ENCODE data around the gene HIPK3. TPM values are rescaled to one million over a fixed set of nuclear protein-coding genes. Genes with fewer than 3 reads are reported as not detected.

The HIPK3 gene
- total RNA-seq, 2 donors from 2014 or later, result 31.6 to 33.2 TPM

DNA sequence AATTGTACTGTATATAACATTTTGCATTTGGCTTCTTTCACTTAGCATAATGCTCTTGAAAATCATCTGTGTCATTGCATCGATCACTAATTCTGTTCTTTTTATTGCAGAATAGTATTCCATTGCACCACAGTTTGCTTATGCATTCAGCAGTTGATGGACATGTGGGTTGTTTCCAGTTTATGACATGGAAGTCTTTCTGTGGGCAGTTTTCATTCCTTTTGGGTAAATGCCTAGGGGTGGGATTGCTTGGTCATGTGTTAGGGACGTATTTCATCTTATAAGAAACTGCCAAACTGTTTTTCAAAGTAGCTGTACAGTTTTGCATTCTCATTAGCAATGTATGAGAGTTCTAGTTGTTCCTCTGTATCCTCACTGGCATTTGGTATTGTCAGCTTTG is 127.0 kb downstream of the HIPK3 start:
- peaks cover 13% of the 10 kb centered on the region for H3K9me3 ChIP-seq (ENCODE audit: control insufficient read depth, low read length)
- H3K9ac ChIP-seq (ENCODE audit: extremely low read depth, low read length, poor library complexity, severe bottlenecking), result no peak overlapping the region
- Mint-ChIP-seq H3K27me3 (ENCODE audit: insufficient read depth) (peaks cover 12% of the 10 kb centered on the region), H3K4me1 (peaks cover 3% of the 10 kb centered on the region), H3K4me3 (no peak overlapping the region), H3K36me3 (ENCODE audit: low read depth) (no peaks in the 10 kb centered on the region), H3K9me3 (peaks cover 5% of the 10 kb centered on the region), H3K27ac (no peak overlapping the region)
- 92% methylated on average over 2 of the region's 2 CpGs; no CpG with 5 or more reads in 1 of the 2 experiments for WGBS, 2 experiments (ENCODE audit: insufficient coverage in 1 of 2, insufficient read length in 1 of 2)
- no peak overlapping the region for H3K4me3 ChIP-seq (ENCODE audit: low read length)
- no peaks in the 10 kb centered on the region for H3K4me1 ChIP-seq (ENCODE audit: control insufficient read depth, insufficient read depth, low read length)
- no peak for DNase-seq
- no peak overlapping the region for H3K27ac ChIP-seq (ENCODE audit: low read depth, low read length)
- TF ChIP-seq, protein P1, sequence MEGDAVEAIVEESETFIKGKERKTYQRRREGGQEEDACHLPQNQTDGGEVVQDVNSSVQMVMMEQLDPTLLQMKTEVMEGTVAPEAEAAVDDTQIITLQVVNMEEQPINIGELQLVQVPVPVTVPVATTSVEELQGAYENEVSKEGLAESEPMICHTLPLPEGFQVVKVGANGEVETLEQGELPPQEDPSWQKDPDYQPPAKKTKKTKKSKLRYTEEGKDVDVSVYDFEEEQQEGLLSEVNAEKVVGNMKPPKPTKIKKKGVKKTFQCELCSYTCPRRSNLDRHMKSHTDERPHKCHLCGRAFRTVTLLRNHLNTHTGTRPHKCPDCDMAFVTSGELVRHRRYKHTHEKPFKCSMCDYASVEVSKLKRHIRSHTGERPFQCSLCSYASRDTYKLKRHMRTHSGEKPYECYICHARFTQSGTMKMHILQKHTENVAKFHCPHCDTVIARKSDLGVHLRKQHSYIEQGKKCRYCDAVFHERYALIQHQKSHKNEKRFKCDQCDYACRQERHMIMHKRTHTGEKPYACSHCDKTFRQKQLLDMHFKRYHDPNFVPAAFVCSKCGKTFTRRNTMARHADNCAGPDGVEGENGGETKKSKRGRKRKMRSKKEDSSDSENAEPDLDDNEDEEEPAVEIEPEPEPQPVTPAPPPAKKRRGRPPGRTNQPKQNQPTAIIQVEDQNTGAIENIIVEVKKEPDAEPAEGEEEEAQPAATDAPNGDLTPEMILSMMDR (conservative IDR thresholded peaks at IDR 0.05), result no peak
- H3K36me3 ChIP-seq (ENCODE audit: control insufficient read depth, insufficient read depth, low read length), result no peaks in the 10 kb centered on the region
- H3K27me3 ChIP-seq (ENCODE audit: control insufficient read depth, insufficient read depth, low read length, poor library complexity, severe bottlenecking), result peaks cover 6% of the 10 kb centered on the region

DNA sequence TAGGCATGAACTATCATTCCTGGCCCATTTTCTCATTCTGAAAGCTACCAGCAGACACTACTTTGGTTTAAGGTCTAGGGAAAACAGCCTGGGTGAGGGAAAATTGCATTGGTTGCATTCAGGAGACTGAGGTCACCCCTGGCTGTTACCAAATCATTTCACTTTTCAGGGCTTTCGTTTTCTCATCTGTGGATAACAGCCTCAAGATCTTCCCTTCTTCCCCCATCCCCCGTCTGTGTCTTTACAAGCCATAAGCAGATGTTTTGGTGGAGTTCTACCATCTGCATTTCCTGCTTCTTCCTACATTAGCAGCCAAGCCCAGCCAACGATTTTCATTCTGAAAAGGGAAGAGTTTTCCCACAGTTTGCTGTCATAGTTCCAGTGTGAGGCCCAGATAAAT is 130.4 kb downstream of the HIPK3 start:
- Histone ChIP-seq H3K27ac (ENCODE audit: low read depth, low read length) (no peak overlapping the region), H3K9ac (ENCODE audit: extremely low read depth, low read length, poor library complexity, severe bottlenecking) (no peak overlapping the region), H3K9me3 (ENCODE audit: control insufficient read depth, low read length) (peaks cover 13% of the 10 kb centered on the region), H3K27me3 (ENCODE audit: control insufficient read depth, insufficient read depth, low read length, poor library complexity, severe bottlenecking) (no peaks in the 10 kb centered on the region), H3K36me3 (ENCODE audit: control insufficient read depth, insufficient read depth, low read length) (no peaks in the 10 kb centered on the region), H3K4me1 (ENCODE audit: control insufficient read depth, insufficient read depth, low read length) (no peaks in the 10 kb centered on the region), H3K4me3 (ENCODE audit: low read length) (no peak overlapping the region)
- H3K4me3 Mint-ChIP-seq, result no peak overlapping the region
- H3K27me3 Mint-ChIP-seq (ENCODE audit: insufficient read depth), result peaks cover 4% of the 10 kb centered on the region
- no peaks in the 10 kb centered on the region for H3K36me3 Mint-ChIP-seq (ENCODE audit: low read depth)
- no peak overlapping the region for H3K27ac Mint-ChIP-seq
- TF ChIP-seq, protein P1 (conservative IDR thresholded peaks at IDR 0.05), result no peak
- 79 to 86% methylated on average over 3 of the region's 3 CpGs for WGBS, 2 experiments (ENCODE audit: insufficient coverage in 1 of 2, insufficient read length in 1 of 2)
- H3K4me1 Mint-ChIP-seq, result peaks cover 3% of the 10 kb centered on the region
- no peak for DNase-seq
- H3K9me3 Mint-ChIP-seq, result peaks cover 5% of the 10 kb centered on the region

DNA sequence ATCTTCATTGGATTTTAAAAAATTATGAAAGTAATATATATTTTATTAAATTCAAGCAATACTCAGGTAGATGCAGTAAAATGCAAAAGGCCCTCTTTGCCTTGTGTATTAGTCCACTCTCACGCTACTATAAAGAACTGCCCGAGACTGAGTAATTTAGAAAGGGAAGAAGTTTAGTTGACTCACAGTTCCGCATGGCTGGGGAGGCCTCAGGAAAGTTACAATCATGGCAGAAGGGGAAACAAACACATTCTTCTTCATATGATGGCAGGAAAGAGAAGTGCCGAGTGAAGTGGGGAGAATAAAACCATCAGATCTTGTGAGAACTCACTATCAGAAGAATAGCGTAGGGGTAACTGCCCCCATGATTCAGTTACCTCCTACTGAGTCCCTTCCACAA is 130.8 kb downstream of the HIPK3 start:
- Histone ChIP-seq H3K4me3 (ENCODE audit: low read length) (no peak overlapping the region), H3K36me3 (ENCODE audit: control insufficient read depth, insufficient read depth, low read length) (no peaks in the 10 kb centered on the region), H3K9me3 (ENCODE audit: control insufficient read depth, low read length) (peaks cover 13% of the 10 kb centered on the region), H3K4me1 (ENCODE audit: control insufficient read depth, insufficient read depth, low read length) (no peaks in the 10 kb centered on the region), H3K27ac (ENCODE audit: low read depth, low read length) (no peak overlapping the region), H3K27me3 (ENCODE audit: control insufficient read depth, insufficient read depth, low read length, poor library complexity, severe bottlenecking) (no peaks in the 10 kb centered on the region), H3K9ac (ENCODE audit: extremely low read depth, low read length, poor library complexity, severe bottlenecking) (no peak overlapping the region)
- Mint-ChIP-seq H3K27ac (no peak overlapping the region), H3K27me3 (ENCODE audit: insufficient read depth) (peaks cover 4% of the 10 kb centered on the region), H3K9me3 (peaks cover 5% of the 10 kb centered on the region), H3K4me3 (no peak overlapping the region), H3K4me1 (peaks cover 3% of the 10 kb centered on the region), H3K36me3 (ENCODE audit: low read depth) (no peaks in the 10 kb centered on the region)
- DNase-seq, result no peak
- WGBS, 2 experiments (ENCODE audit: insufficient coverage in 1 of 2, insufficient read length in 1 of 2), result 90 to 94% methylated on average over 5 of the region's 5 CpGs
- TF ChIP-seq, protein P1 (conservative IDR thresholded peaks at IDR 0.05), result no peak
